HT1080 (cell line): ENCODE data around the gene MLST8. TPM values are rescaled to one million over a fixed set of nuclear protein-coding genes. Genes with fewer than 3 reads are reported as not detected.
"Not testable (repeated sequence)": the region's sequence is repeated elsewhere in the genome, so short reads cannot be mapped to it uniquely, and the experiment has no call there.

ENCODE experiments used
- DNase-seq: peaks from one replicate; pipeline ENCODE4 v3.0.0-alpha.2; 2015; ENCODE audit warnings: low read depth
- total RNA-seq: library from RNA; depleted of rRNA; stranded (reverse); fragments of >200 nt; shearing (Covaris generic); gene quantifications from 2 replicates; pipeline ENCODE4 v1.2.3, GENCODE V29; 2014

Gene MLST8
- total RNA-seq, 1 experiment from 2014 or later, result 69.1 TPM

- DNase-seq, result no peak
These were observed 24.5 kb downstream of the MLST8 start for GRCh38 chr16:2229632-2230250.

DNA sequence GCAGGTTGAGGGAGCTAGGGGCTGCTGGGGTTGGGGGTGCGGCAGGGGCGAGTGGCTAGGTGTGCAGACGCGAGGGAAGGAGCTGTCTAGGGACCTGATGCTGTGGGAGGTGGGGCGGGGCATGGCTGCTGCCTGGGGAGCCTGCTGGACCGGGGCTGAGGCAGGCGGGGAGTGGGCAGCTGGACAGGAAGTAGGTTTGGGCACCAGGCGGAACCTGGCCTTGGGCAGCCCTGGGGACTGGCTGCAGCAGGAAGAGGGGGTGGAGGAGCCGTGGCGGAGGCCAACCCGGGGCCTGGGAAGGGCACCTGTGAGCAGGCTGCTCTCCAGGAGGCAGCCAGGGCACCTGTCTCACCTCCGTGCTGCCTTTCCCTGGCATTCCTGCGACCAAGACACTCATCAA is 25.1 kb downstream of the MLST8 start:
- no peak for DNase-seq

DNA sequence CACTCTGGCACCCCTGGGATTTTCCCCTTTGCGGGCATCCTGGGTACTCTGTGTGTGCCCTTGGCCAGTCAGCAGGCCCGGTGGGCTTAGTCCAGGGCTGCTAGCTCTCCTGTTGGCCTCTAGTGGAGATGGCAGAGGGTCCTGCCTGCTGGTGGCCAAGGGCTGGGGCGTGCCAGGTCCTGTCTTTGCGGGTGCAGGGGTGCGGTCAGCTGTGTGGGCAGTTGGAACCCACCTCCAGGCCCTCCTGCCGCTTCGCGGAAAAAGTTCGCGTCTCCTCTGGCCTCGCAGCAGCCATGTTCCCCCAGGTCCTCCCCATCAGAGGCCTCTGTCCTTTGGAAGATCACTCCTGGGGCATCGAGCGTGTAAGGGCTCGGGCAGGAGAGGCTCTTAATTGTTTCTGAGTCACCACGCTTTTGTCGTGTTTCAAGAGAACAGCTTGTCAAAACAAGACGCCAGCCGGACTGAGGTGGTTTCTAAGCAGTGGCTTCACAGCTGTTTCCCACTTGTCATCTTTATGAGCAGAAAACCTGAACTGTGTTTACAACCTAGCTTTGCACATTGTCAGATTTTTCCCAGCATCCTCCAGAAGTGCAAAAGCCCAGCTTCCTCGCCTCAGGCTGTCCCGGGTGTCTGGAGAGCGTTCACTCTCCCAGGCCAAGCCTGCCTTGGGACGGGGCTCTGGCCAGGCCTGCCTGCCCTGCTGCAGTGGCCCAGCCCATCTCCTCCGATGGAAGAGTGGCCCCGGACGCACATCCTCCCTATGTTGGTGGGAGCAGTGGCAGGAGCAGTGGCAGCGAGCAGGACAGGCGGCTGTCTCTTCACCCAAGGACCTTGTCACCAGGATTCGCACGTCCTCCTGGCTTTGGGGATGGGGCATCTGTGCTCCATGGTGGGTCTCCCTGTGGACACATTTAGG is 26.0 kb downstream of the MLST8 start:
- no peak for DNase-seq

GRCh38 chr16:2232094-2232990 is 27.1 kb downstream of the MLST8 start:
- no peak for DNase-seq

DNA sequence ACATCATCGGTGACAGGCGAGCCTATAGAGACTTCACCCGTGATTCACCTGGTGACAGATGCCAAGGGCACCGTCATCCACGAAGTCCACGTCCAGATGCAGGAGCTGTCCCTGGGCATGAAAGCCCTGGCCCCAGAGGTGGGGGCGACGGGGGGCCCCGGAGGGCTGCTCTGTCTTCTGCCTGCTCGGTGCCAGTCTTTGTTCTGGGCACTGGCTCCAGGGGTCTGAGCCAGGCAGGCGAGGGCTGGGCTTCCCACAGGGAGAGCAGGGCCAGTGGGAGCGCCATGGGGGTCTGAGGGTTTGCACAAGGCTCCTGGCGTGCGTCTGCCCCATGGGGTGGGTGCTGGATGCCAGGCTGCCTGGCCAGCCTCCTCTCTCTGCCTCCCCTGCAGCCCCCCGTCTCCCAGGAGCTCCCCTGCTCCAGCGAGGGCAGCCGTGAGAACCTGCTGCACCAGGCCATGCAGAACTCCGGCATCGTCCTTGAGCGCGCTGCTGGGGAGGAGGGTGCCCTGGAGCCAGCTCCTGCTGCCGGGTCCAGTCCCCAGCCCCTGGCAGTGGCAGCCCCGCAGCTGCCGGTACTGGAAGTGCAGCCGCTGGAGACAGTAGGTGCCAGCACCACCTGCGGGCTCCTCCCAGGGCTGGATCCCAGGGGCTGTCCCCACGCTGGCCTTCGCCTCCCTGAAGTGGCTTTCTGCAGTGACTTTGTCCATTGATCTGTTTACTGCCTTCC is 28.0 kb downstream of the MLST8 start:
- no peak for DNase-seq

DNA sequence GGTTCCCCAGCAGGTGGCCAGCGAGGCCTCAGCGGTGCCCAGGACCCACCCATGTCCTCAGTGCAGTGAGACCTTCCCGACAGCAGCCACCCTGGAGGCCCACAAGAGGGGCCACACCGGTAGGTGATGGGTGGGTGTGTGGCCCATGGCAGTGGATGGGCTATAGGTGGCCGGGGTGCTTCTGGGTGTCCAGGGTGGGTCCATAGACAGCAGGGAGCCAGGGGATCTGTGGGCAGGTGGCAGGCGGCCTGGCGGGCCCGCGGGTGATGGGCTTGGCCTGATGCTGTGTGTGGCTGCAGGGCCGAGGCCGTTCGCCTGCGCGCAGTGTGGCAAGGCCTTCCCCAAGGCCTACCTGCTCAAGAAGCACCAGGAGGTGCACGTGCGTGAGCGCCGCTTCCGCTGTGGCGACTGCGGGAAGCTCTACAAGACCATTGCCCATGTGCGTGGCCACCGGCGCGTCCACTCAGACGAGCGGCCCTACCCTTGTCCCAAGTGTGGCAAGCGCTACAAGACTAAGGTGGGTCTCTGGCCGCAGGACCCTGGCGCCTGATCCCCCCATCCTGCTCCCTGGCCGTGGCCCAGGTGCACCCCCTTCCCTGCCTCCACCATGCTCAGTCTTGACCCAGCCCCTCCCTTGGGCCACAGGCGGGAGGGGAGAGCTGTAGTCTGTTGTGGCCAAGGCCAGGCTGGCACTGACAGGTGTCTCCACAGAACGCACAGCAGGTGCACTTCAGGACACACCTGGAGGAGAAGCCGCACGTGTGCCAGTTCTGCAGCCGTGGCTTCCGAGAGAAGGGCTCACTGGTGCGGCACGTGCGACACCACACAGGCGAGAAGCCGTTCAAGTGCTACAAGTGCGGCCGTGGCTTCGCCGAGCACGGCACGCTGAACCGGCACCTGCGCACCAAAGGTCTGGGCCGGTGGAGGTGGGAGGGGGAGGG is 28.9 kb downstream of the MLST8 start:
- DNase-seq, result no peak

DNA sequence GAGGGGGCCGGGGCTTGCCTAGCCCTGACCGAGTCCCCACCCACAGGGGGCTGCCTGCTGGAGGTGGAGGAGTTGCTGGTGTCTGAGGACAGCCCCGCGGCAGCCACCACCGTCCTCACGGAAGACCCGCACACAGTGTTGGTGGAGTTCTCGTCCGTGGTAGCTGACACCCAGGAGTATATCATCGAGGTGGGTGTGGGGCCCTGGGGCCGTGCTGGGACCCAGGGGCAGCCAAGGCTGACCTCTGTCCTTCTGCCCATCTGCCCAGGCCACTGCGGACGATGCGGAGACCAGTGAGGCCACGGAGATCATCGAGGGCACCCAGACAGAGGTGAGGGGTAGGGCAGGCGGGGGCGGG is 29.5 kb downstream of the MLST8 start:
- DNase-seq, result no peak

DNA sequence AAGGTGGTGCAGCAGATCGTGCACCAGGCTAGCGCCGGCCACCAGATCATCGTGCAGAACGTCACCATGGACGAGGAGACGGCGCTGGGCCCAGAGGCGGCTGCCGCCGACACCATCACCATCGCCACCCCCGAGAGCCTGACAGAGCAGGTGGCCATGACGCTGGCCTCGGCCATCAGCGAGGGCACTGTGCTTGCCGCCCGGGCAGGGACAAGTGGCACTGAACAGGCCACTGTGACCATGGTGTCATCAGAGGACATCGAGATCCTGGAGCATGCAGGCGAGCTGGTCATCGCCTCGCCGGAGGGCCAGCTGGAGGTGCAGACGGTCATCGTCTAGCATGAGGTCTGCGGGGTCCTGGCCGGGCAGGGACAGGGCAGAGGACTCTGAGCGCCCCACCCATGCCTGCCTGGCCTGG is 30.0 kb downstream of the MLST8 start:
- no peak for DNase-seq

- no peak for DNase-seq
These were observed 30.6 kb downstream of the MLST8 start for GRCh38 chr16:2235695-2236336.

DNA sequence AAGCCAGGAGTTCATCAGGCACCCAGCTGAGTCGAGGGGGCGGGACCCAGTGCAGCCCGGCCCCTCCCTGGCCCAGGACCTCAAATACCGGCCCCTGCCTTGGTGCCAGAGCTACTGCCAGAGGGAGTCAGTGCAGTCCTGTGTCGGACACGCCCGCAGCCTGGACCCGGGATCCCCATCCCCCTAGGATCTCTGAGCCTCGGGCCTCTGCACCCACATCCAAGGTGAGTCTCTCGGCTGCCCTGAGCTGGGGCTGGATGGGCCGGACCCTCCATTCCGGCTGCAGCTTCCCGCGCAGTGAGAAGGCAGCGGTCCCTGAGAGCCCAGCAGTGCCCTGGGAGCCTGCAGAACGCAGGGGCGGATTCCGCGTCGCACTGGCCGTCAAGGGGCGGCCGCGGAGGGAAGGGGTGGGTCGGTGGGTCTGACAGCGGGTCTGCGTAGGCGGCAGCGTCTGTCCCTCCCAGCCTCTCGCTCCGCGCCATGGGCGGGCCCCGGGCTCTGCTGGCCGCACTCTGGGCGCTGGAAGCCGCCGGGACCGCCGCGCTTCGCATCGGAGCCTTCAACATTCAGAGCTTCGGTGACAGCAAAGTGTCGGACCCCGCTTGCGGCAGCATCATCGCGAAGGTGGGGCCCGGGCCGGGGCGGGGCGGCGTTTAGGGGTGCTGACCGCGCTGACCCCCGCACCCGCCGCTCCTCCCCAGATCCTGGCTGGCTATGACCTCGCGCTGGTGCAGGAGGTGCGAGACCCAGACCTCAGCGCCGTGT is 31.3 kb downstream of the MLST8 start, which contains the start of gene DNASE1L2:
Gene DNASE1L2, plus strand, starts transcription at position 108 of the 765 bp plus-strand sequence. Its CDS starts 373 bp downstream, at position 481.
- DNase-seq, result no peak

- no peak for DNase-seq
These were observed 31.8 kb downstream of the MLST8 start for GRCh38 chr16:2237102-2237482.

- no peak for DNase-seq
These were observed 32.4 kb downstream of the MLST8 start for GRCh38 chr16:2237493-2238149.

DNA sequence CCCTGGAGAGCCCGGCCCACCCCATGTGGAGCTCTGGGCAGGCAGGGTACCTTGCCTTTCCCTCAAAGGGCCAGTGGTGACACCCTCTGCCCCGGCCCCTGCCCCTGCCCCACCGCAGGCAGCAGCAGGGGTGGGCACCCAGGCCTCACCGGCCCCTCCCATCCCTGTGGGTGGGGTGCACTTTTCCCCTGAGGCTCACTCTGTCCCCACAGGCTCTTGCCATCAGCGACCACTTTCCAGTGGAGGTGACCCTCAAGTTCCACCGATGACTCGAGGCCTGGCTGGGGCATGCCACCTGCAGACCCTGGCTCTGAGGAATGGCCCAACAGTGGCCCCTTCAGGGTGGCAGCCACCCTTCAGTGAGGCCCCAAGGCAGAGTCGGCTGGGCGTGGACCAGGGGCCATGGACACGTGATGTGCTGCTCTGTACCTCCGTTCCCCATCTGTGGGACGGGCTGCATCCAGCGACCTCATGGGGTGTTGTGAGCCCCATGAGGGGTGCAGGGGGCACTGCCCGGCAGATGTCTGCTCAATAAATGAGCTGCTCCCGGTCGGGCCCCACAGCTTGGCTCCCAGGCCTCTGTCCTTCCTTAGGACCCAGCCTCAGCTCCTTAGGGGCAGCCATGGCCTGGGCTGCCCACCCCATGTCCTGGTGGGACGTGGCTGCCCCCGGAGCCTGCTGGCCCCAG is 33.0 kb downstream of the MLST8 start:
- DNase-seq, result no peak

DNA sequence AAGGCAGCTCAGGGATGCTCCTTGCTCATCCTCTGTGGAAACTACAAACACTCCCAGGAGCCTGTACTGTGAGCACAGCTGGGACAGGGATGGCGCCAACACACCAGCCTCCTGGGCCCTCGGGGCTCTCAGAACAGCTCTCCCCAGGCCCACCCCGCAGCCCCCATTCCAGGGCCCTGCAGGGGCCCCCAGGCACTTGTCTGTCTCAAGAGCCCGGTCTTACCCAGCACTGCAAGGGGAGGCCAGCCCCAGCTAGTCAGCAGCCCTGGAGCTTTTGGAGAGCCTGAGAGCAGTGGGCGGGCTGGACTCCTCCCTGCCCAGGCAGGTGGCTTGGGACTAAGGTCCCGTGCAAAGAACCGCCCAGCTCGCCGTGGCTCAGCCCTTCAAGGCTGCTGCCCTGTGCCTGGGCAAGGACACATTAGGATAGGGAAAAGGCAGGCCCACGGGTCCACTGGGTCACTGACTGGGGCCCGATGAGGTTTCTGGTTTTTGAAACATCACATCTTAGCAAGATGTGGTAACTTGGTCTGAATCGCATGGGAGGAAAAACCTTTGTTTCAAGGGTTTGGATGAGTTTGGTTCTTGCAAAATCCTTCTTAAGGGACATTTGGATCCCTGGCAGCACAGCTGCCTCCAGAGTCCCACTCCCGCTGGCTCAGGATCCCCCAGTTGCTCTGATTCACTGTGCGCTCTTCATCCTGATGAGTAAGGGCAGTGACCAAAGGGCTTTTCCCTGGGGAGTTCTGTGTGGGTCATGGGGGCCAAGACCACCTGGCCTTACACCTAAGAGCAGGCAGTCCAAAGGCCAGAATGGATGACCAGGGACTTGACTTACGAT is 33.8 kb downstream of the MLST8 start:
- DNase-seq, result no peak

GRCh38 chr16:2240331-2240730 is 35.1 kb downstream of the MLST8 start:
- DNase-seq, result not testable (repeated sequence)

GRCh38 chr16:2242598-2242997 is 37.3 kb downstream of the MLST8 start:
- no peak for DNase-seq
